RWPE1 (cell line): ENCODE results near the gene DMRTB1.

Source experiments
- CTCF ChIA-PET: fragments of 350-600 bp; sonication (Branson Sonifier 250); formaldehyde crosslinking; extraction: SDS; loops from one replicate; lab custom pipeline; 2021; lab: Yijun Ruan, JAX
- POLR2A ChIA-PET: fragments of 400-600 bp; formaldehyde crosslinking; extraction: SDS; loops from one replicate; lab custom pipeline; 2020; ENCODE audit warnings: antibody characterized with exemption; ENCODE audit not compliant: low non-redundant PET; lab: Yijun Ruan, JAX
- DNase-seq: peaks from one replicate; pipeline ENCODE4 v3.0.0; 2012; ENCODE audit warnings: low spot score
- H3K27ac ChIP-seq: fragments of 450-650 bp; 2 replicates; pipeline ENCODE4 v1.5.1; 2017
- CTCF ChIP-seq: fragments of 450-650 bp; conservative IDR thresholded peaks from 2 replicates; pipeline ENCODE4 v1.5.1; 2017; ENCODE audit warnings: low read depth, mild to moderate bottlenecking

Gene DMRTB1

GRCh38 chr1:53499257-53500203 is 40.3 kb downstream of the DMRTB1 start:
- ChIA-PET CTCF (interaction anchor here (0.7 kb wide), 1 partner anchor 51 kb away, joined by 3 read pairs; no protein-coding TSS in a partner anchor), POLR2A (no interaction called here)
- H3K27ac ChIP-seq, result no peak overlapping the region
- no peak for TF ChIP-seq CTCF
- DNase-seq, result no peak

GRCh38 chr1:53500204-53501064 is 41.2 kb downstream of the DMRTB1 start:
- DNase-seq, result no peak
- CTCF ChIA-PET, result interaction anchor here (0.7 kb wide), 1 partner anchor 52 kb away, joined by 3 read pairs; no protein-coding TSS in a partner anchor
- TF ChIP-seq CTCF, result no peak
- H3K27ac ChIP-seq, result no peak overlapping the region
- POLR2A ChIA-PET, result no interaction called here

- CTCF ChIA-PET, result no interaction called here
- no peak for TF ChIP-seq CTCF
- POLR2A ChIA-PET, result no interaction called here
- no peak overlapping the region for H3K27ac ChIP-seq
- DNase-seq, result no peak
Observed at GRCh38 chr1:53501065-53502005, 42.1 kb downstream of the DMRTB1 start.

- H3K27ac ChIP-seq, result no peak overlapping the region
- ChIA-PET POLR2A (no interaction called here), CTCF (no interaction called here)
- no peak for TF ChIP-seq CTCF
- DNase-seq, result no peak
Observed at GRCh38 chr1:53502641-53503432, 43.6 kb downstream of the DMRTB1 start.

- CTCF ChIA-PET, result interaction anchor here (0.7 kb wide), 1 partner anchor 201 kb away, joined by 4 read pairs; no protein-coding TSS in a partner anchor
- POLR2A ChIA-PET, result no interaction called here
- no peak overlapping the region for H3K27ac ChIP-seq
- no peak for DNase-seq
- no peak for TF ChIP-seq CTCF
Observed at GRCh38 chr1:53503433-53504217, 44.4 kb downstream of the DMRTB1 start.
